Keratinocyte (primary cell): ENCODE data around the gene CMTM8.

Source experiments
- EZH2 ChIP-seq: IDR thresholded peaks from one replicate; pipeline ENCODE4 v1.6.1; 2012; ENCODE audit warnings: inconsistent platforms, mild to moderate bottlenecking, low read length, moderate library complexity
- TF ChIP-seq, protein P1 (sequence below), 3 experiments: IDR thresholded peaks in 1 of 3; conservative IDR thresholded peaks in 1 of 3; optimal IDR thresholded peaks in 1 of 3; 2 replicates in 2 of 3; 3 replicates in 1 of 3; pipeline versions ENCODE3 to v1.5.1; 2011; ENCODE audit warnings: low read length in 3 of 3, mild to moderate bottlenecking in 3 of 3, moderate library complexity in 2 of 3, control low read depth in 1 of 3, inconsistent platforms in 1 of 3; ENCODE audit not compliant: insufficient read depth in 2 of 3; ENCODE audit errors: extremely low read depth in 1 of 3

DNA sequence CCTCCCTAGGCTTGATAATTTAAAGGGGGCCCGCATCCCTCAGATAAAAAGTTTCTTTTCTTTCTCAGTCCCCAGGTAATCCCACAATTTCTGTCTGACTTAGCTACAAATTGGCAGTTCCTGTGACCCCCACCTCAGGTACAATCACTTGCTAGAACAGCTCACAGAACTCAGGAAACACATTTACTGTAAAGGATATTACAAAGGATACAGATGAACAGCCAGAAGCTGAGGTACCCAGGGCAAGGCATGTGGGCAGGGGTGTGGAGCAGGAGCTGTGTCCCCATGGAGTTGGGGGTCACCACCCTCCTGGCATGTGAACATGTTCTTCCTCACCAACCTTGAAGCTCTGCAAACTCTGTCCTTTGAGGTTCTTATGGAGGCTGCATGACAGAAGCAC is 73.8 kb downstream of the CMTM8 start:
- TF ChIP-seq, protein P1, sequence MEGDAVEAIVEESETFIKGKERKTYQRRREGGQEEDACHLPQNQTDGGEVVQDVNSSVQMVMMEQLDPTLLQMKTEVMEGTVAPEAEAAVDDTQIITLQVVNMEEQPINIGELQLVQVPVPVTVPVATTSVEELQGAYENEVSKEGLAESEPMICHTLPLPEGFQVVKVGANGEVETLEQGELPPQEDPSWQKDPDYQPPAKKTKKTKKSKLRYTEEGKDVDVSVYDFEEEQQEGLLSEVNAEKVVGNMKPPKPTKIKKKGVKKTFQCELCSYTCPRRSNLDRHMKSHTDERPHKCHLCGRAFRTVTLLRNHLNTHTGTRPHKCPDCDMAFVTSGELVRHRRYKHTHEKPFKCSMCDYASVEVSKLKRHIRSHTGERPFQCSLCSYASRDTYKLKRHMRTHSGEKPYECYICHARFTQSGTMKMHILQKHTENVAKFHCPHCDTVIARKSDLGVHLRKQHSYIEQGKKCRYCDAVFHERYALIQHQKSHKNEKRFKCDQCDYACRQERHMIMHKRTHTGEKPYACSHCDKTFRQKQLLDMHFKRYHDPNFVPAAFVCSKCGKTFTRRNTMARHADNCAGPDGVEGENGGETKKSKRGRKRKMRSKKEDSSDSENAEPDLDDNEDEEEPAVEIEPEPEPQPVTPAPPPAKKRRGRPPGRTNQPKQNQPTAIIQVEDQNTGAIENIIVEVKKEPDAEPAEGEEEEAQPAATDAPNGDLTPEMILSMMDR (optimal IDR thresholded peaks at IDR 0.05 in 1 of 3, IDR thresholded peaks at IDR 0.05 in 1 of 3, conservative IDR thresholded peaks at IDR 0.05 in 1 of 3; ENCODE audit: extremely low read depth in 1 of 3, insufficient read depth in 2 of 3, low read length in 3 of 3): no peak
- TF ChIP-seq EZH2: no peak
